Psoas muscle (tissue), 8 donors: Measurements from ENCODE around the gene MST1. TPM values are rescaled to one million over a fixed set of nuclear protein-coding genes. Genes with fewer than 3 reads are reported as not detected.

ENCODE experiments used
- ATAC-seq, 4 donors: fragments of 200-7000 bp; cut with Tn5 transposase; one replicate each; pipeline ENCODE4 v1.9.1; 2020; ENCODE audit warnings: moderate library complexity in 3 of 4, mild to moderate bottlenecking in 2 of 4
- DNase-seq, 2 donors: peaks; one replicate each; pipeline ENCODE4 v3.0.0-alpha.2; 2020
- H3K27ac ChIP-seq: fragments of 200-600 bp; one replicate; pipeline ENCODE4 v1.8.0; 2022
- H3K27me3 ChIP-seq, 3 donors: fragments of 200-600 bp in 1 of 3; one replicate each; pipeline versions ENCODE4 v1.6.1 to v1.8.0; 2013 to 2022; ENCODE audit warnings: low read length in 2 of 3, mild to moderate bottlenecking in 2 of 3, moderate library complexity in 1 of 3; ENCODE audit not compliant: insufficient read depth in 3 of 3
- H3K36me3 ChIP-seq, 2 donors: fragments of 200-600 bp in 1 of 2; one replicate each; pipeline versions ENCODE4 v1.6.1 to v1.8.0; 2013 to 2022; ENCODE audit warnings: low read depth in 1 of 2, mild to moderate bottlenecking in 1 of 2, moderate library complexity in 1 of 2; ENCODE audit not compliant: insufficient read depth in 1 of 2
- H3K4me1 ChIP-seq: fragments of 200-600 bp; one replicate; pipeline ENCODE4 v1.8.0; 2022
- H3K4me3 ChIP-seq: fragments of 200-600 bp; one replicate; pipeline ENCODE4 v1.8.0; 2022; ENCODE audit warnings: mild to moderate bottlenecking
- H3K9me3 ChIP-seq: fragments of 200-600 bp; one replicate; pipeline ENCODE4 v1.8.0; 2022
- WGBS, 3 donors: extraction: QIAGEN DNeasy Blood & Tissue Kit; methylation state at CpG; one replicate each; pipeline versions ENCODE4 v1.1.6 to v1.1.7; 2013; 5-methylcytosine and 5-hydroxymethylcytosine counted together
- intact Hi-C, 2 donors: fragments of 100-400 bp; cut with DNase I; formaldehyde crosslinking; loops; one replicate each; pipeline versions ENCODE4 v1.11.0 to v1.14.2; 2022
- polyA plus RNA-seq, 3 donors: library from polyadenylated mRNA; stranded (reverse); fragments of 200-250 nt; gene quantifications; one replicate each; pipeline ENCODE4 v1.2.3, GENCODE V29; 2013
- total RNA-seq, 4 donors: library from RNA; stranded (reverse); fragmentation: NEBNext Ultra II Directional in 2 of 4; extraction: Animal tissue kit (Norgen Biotek cat#: 25700) in 2 of 4; gene quantifications; one replicate each; pipeline versions ENCODE4 v1.2.1 to v1.2.4, GENCODE V29; 2021 to 2023
- TF ChIP-seq, protein P1 (sequence below): fragments of 200-600 bp; IDR thresholded peaks from one replicate; pipeline ENCODE4 v1.8.0; 2022; ENCODE audit warnings: antibody characterized with exemption
- donor health status: healthy with polysubstance abuse.
- donor health status: DM: no; HTN: no; CAD: no; lungs with moderate emphysema.
- donor health status: Bipolar disorder and iron deficiency.
- donor health status: healthy.
- donor health status: DM: yes; HTN: yes; CAD: no.
- donor health status: DM: no; HTN: no; CAD: no.
- donor health status: DM: no; HTN: no; CAD: no.
- donor health status: DM: yes; HTN: yes; CAD: no.

MST1 gene
- total and polyA plus RNA-seq, 7 donors = 1.4 to 7.0 (median 3.2) TPM

DNA sequence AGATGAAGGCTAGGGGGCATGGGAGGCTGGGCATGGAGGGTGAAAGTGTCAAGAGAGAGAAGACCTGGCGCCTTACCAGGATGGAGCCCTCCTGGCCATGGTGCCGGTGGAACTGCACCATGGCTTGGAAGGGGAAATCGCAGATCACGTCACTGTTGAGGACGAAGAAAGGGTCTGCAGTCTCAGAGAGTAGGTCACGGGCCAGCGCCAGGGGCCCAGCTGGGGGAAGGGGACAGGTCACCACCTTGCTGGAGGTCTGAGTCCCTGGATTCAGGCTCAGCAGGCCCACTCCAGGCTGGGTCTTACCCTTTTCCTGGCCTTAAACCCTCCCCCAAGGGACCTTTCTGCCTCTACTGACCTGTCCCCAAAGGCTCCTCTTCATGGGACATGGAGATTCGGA, 33.6 kb upstream of the MST1 start:
- TF ChIP-seq, protein P1, sequence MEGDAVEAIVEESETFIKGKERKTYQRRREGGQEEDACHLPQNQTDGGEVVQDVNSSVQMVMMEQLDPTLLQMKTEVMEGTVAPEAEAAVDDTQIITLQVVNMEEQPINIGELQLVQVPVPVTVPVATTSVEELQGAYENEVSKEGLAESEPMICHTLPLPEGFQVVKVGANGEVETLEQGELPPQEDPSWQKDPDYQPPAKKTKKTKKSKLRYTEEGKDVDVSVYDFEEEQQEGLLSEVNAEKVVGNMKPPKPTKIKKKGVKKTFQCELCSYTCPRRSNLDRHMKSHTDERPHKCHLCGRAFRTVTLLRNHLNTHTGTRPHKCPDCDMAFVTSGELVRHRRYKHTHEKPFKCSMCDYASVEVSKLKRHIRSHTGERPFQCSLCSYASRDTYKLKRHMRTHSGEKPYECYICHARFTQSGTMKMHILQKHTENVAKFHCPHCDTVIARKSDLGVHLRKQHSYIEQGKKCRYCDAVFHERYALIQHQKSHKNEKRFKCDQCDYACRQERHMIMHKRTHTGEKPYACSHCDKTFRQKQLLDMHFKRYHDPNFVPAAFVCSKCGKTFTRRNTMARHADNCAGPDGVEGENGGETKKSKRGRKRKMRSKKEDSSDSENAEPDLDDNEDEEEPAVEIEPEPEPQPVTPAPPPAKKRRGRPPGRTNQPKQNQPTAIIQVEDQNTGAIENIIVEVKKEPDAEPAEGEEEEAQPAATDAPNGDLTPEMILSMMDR = no peak
- WGBS, 3 donors = 29 to 59% (median 49%) methylated on average over 6 to 8 of the region's 8 CpGs
- Histone ChIP-seq H3K27me3 (no peaks in the 10 kb centered on the region), H3K4me3 (peak overlapping the region; percentile 83), H3K9me3 (no peaks in the 10 kb centered on the region), H3K36me3 (peaks cover 2 to 60% of the 10 kb centered on the region in 2 donors), H3K27ac (peak overlapping the region; percentile 94), H3K4me1 (peaks cover 40% of the 10 kb centered on the region)
- ATAC-seq (no peak), DNase-seq (peak in 1 of 2 donors; percentile 58)
- intact Hi-C loops = no loop called here

DNA sequence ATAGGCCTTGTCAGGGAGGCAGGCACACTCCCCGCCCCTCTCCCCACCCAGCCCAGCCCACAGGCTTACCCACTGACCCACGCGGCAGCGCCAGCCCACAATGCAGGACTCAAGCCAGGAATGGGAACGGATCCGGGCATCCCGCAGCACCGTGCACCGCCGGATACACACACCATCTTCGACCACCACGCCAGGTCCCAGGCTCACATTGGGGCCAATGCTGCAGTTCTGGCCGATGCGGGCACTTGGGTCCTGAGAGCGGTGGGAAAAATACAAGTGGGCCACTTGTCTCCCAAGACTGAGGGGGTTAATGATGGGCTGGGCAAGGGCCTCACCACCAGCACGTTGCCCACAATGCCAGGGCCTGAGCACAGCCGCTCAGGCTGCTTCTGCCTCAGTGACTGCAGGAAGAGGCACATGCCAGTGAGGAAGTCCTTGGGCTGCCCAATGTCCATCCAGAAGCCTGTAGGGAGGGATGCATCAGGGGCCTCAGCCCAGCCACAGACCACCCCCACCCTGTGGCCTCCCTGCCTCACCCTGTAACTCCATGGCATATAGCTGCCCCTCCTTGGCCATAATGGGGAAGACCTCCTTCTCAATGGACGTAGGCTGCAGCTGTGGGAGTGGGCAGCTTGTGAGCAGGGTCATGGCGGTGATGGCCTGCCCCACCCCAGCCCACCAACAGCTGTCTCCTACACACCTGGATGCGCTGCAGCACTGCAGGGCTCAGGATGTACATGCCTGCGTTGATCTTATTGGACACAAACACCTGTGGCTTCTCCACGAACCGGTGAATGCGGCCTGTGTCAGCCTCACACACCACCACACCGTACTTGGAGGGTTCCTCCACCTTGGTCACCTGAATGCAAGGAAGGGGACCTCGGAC, 32.9 kb upstream of the MST1 start:
- DNase-seq = peak in 1 of 2 donors; percentile 57
- WGBS, 3 donors = 65 to 81% (median 71%) methylated on average over 25 to 26 of the region's 26 CpGs
- Histone ChIP-seq H3K4me1 (peaks cover 42% of the 10 kb centered on the region), H3K36me3 (peaks cover under 1 to 59% of the 10 kb centered on the region in 2 donors), H3K27me3 (no peaks in the 10 kb centered on the region), H3K4me3 (peak overlapping the region; percentile 83), H3K27ac (no peak overlapping the region), H3K9me3 (no peaks in the 10 kb centered on the region)
- intact Hi-C loops = no loop called here
- no peak for ATAC-seq
- TF ChIP-seq, protein P1 = no peak

DNA sequence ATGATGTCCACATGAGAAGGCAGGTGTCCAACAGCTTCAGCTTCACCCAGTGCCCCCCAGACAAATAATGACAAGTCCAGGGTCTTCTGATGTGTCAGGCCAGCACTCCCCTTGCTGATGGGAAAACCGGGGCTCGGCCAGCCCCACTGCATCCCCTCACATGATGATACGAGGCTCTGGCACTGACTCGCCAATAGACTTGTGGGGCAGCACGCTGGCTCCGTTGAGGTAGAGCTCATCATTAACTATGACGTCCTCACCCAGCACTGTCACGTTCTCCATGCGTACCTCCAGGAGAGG, 32.3 kb upstream of the MST1 start:
- ATAC-seq = no peak
- Histone ChIP-seq H3K9me3 (no peaks in the 10 kb centered on the region), H3K36me3 (peaks cover 0 to 59% of the 10 kb centered on the region in 2 donors), H3K27me3 (no peaks in the 10 kb centered on the region), H3K27ac (no peak overlapping the region), H3K4me3 (no peak overlapping the region), H3K4me1 (peaks cover 42% of the 10 kb centered on the region)
- TF ChIP-seq, protein P1 = no peak
- WGBS, 3 donors = 54 to 69% (median 55%) methylated on average over 9 of the region's 9 CpGs
- intact Hi-C loops = no loop called here
- no peak for DNase-seq

DNA sequence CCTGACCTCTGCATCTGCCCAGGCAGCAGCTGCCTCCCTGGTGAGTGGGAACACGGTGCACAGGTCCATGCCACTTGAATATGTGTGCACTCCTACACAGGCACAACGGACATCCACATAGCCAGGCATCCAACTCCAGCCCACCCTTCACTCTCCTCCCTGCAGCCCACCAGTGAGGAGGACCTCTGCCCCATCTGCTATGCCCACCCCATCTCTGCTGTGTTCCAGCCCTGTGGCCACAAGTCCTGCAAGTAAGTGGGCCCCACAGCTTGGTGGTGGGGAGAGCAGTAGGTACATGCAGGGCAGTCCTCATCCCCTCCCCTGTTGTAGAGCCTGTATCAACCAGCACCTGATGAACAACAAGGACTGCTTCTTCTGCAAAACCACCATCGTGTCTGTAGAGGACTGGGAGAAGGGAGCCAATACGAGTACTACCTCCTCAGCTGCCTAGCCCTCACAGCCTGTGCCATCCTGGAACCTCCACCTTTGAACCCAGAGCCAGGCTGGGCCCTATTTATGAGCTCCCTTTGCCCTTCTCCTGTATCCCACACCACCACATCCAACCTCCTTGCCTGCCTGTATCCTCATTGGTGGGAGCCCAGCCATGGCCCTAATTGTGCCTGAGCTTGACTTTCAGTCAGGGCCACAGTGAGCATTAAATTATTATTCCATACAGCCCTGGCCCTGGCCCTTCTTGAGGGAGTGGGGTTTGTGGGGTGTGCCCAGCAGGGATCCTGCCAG, 31.8 kb upstream of the MST1 start:
- intact Hi-C loops = no loop called here
- TF ChIP-seq, protein P1 = no peak
- Histone ChIP-seq H3K36me3 (peaks cover 0 to 59% of the 10 kb centered on the region in 2 donors), H3K4me3 (no peak overlapping the region), H3K27me3 (no peaks in the 10 kb centered on the region), H3K9me3 (no peaks in the 10 kb centered on the region), H3K27ac (no peak overlapping the region), H3K4me1 (peaks cover 42% of the 10 kb centered on the region)
- no peak for ATAC-seq
- WGBS, 3 donors = 33 to 56% (median 40%) methylated on average over 4 of the region's 4 CpGs
- no peak for DNase-seq
